Heart left ventricle (tissue), 13 donors: ENCODE measurements around the gene RAVER1.

ENCODE experiments used
- POLR2A ChIP-seq, 2 donors: fragments of 450-650 bp; IDR thresholded peaks; one replicate each; pipeline ENCODE4 v1.6.1; 2017; ENCODE audit warnings: antibody characterized with exemption in 2 of 2, mild to moderate bottlenecking in 2 of 2, moderate library complexity in 2 of 2
- TF ChIP-seq, protein P1 (sequence below), 12 donors: fragments of 200-600 bp; sonication (generic) in 4 of 12; IDR thresholded peaks; one replicate each; pipeline versions ENCODE4 v1.5.0 to v1.8.0; 2018 to 2022; ENCODE audit warnings: antibody characterized with exemption in 12 of 12, mild to moderate bottlenecking in 5 of 12
- donor health status: ischemic (EF 13 %, LVEDD 7.1; RV severe dilation, severe dysfunction).
- donor health status: DM: no; HTN: yes; CAD: no.
- donor health status: DM: no; HTN: no; CAD: no.
- donor health status: ischemic (EF 25% LVEDD 6.9; RV normal size, moderate dysfunction).
- donor health status: ischemic (EF 25% LVEDD 5.7; RV mildly dilated, moderate dysfunction).
- donor health status: ischemic (EF 35%, LVEDD 5.7; RV mildly dilated, moderate dysfunction).
- donor health status: nonischemic (EF 11% LVEDD 7.7; RV severe dilation, severe dysfunction).
- donor health status: DM: yes; HTN: yes; CAD: no.
- donor health status: PGD.
- donor health status: ischemic (EF 29% LVEDD 5.4; RV normal size, mild dysfunction).
- donor health status: nonischemic (EF 23%, LVEDD 6.1; RV moderate dilation, normal function).

DNA sequence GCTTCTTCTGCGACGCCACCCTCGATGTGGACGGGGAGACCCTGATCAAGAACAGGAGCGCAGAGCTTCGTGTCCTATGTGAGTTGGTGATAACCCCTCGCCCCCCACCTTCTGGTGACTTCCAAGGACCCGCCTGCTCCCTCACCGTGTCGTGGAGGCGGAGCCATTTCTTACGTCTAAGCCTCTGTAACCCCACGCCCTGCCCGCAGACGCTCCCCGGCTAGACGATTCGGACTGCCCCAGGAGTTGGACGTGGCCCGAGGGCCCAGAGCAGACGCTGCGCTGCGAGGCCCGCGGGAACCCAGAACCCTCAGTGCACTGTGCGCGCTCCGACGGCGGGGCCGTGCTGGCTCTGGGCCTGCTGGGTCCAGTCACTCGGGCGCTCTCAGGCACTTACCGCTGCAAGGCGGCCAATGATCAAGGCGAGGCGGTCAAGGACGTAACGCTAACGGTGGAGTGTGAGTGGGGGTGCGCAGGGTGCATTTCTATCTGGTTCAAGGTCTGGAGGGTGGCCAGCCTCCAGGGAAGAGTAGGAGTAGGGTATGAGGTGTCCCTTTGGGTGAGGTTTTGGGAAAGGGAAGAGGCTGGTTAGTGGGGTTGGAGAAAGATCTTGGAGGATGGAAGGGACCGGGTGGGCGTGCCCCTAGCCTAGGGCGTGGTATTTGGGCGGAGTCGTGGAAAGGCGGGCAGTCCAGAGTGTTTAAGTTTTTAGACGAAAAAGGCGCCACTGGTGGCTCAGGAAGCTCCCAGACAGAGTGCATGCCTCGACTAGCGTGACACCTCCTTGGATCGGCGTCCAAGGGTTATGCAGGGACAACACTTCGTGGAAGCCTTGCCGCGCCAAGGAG lies 40.3 kb downstream of the RAVER1 start:
- TF ChIP-seq, protein P1, sequence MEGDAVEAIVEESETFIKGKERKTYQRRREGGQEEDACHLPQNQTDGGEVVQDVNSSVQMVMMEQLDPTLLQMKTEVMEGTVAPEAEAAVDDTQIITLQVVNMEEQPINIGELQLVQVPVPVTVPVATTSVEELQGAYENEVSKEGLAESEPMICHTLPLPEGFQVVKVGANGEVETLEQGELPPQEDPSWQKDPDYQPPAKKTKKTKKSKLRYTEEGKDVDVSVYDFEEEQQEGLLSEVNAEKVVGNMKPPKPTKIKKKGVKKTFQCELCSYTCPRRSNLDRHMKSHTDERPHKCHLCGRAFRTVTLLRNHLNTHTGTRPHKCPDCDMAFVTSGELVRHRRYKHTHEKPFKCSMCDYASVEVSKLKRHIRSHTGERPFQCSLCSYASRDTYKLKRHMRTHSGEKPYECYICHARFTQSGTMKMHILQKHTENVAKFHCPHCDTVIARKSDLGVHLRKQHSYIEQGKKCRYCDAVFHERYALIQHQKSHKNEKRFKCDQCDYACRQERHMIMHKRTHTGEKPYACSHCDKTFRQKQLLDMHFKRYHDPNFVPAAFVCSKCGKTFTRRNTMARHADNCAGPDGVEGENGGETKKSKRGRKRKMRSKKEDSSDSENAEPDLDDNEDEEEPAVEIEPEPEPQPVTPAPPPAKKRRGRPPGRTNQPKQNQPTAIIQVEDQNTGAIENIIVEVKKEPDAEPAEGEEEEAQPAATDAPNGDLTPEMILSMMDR (IDR thresholded peaks at IDR 0.05), result no peak
- TF ChIP-seq POLR2A (IDR thresholded peaks at IDR 0.05), result no peak
